HG03135 (cell line): ENCODE data around the gene MIB2.
"Not testable (repeated sequence)": the region's sequence is repeated elsewhere in the genome, so short reads cannot be mapped to it uniquely, and the experiment has no call there.

Experiments used
- ATAC-seq: cut with Tn5 transposase; IDR thresholded peaks from one replicate; pipeline ENCODE4 v1.9.1; 2021; ENCODE audit warnings: mild to moderate bottlenecking, moderate library complexity; ENCODE audit not compliant: unreplicated experiment

MIB2 gene

DNA sequence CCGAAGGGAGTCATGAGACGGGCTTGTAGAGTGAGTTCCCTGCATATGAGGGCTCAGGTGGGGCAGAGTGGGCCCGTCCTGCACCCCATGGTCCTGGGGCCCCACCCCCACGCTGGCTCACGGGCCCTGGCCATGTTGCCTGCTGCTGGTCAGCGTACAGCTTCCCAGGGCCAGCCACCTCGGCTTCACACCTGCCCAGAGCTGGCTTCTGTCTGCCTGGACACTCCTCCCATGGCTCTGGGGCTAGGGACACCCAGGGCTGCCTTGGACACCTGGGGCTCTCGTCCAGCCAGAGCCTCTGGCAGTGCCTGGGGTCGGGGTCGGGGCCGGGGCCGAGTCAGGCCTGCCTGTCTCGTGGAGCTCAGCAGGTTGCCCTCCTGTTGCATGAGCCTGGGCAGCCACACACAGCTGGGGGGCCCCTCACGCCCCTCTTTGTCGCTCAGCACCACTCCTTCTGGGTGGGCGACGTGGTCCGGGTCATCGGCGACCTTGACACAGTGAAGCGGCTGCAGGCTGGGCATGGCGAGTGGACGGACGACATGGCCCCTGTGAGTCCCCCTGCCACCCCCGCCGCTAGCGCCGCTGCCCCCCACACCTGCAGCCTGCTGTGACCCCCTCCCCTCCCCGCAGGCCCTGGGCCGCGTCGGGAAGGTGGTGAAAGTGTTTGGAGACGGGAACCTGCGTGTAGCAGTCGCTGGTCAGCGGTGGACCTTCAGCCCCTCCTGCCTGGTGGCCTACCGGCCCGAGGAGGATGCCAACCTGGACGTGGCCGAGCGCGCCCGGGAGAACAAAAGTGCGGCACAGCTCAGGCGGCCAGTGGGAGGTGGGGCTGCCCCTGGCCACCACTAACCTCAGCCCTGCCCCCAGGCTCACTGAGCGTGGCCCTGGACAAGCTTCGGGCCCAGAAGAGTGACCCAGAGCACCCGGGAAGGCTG lies 11.2 kb downstream of the MIB2 start:
- no peak for ATAC-seq

DNA sequence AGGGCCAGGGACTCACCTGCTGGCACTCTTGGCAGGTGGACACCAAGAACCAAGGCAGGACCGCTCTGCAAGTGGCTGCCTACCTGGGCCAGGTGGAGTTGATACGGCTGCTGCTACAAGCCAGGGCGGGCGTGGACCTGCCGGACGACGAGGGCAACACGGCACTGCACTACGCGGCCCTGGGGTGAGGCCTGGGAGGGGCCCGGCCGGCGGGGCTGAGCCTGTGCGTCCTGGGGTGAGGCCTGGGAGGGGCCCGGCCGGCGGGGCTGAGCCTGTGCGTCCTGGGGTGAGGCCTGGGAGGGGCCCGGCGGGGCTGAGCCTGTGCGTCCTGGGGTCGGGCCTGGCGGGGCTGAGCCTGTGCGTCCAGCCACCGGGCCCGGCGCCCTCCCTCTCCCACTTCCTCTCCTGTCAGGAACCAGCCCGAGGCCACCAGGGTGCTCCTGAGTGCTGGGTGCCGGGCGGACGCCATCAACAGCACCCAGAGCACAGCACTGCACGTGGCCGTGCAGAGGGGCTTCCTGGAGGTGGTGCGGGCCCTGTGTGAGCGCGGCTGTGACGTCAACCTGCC lies 12.0 kb downstream of the MIB2 start:
- ATAC-seq, result no peak

DNA sequence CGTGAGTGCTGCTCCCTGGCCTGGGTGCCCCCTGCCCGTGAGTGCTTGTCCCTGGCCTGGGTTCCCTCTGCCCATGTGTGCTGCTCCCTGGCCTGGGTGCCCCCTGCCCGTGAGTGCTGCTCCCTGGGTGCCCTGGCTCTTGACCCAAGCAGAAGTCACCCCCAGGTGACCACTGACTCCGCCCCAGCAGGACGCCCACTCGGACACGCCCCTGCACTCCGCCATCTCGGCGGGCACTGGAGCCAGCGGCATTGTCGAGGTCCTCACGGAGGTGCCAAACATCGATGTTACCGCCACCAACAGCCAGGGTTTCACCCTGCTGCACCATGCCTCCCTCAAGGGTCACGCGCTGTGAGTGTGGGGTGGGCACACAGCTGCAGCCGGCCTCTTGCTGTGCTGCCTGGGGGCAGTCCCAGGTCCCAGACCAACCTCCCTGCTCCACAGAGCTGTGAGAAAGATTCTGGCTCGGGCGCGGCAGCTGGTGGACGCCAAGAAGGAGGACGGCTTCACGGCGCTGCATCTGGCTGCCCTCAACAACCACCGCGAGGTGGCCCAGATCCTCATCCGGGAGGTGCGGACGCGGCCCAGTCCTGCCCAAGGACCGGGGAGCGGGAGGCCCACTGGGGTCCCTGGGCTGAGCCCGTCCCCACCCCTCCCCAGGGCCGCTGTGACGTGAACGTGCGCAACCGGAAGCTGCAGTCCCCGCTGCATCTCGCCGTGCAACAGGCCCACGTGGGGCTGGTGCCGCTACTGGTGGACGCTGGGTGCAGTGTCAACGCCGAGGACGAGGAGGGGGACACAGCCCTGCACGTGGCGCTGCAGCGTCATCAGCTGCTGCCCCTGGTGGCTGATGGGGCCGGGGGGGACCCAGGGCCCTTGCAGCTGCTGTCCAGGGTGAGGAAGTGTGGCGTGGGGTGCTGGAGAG lies 12.8 kb downstream of the MIB2 start:
- ATAC-seq, result no peak

GRCh38 chr1:1628754-1629429 lies 13.6 kb downstream of the MIB2 start:
- no peak for ATAC-seq

- ATAC-seq, result no peak
Measured at GRCh38 chr1:1629430-1630190, 14.3 kb downstream of the MIB2 start.

DNA sequence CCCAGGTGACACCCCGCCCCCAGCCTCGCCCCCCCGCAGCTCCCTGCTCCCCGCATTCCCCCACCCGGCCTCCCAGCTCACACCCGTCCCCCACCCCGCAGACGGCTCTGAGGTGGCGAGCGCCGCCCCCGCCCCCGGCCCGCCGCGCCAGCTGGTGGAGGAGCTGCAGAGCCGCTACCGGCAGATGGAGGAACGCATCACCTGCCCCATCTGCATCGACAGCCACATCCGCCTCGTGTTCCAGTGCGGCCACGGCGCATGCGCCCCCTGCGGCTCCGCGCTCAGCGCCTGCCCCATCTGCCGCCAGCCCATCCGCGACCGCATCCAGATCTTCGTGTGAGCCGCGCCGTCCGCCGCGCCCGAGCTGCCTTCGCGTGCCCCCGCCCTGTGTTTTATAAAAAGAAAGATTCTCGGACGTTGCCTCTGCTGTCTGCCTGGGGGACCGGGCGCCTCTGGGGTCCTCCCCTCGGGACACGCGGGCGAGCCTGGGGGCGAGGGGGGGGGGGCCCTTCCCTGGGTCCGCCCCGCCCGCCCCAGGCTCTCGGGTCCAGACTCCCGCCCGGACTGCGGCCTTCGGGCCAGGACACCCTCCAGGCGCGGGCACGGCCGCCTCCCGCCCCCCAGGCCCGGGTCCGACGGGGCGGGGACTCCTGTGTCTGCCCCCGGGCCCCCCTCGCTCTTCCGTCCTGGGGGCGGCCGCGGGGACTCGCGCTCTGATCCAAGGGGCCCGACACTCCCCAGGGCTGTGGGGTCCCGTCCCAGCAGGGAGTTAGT lies 15.1 kb downstream of the MIB2 start:
- ATAC-seq, result peak; percentile 64

- ATAC-seq, result no peak
Measured at GRCh38 chr1:1630965-1631781, 15.9 kb downstream of the MIB2 start.

DNA sequence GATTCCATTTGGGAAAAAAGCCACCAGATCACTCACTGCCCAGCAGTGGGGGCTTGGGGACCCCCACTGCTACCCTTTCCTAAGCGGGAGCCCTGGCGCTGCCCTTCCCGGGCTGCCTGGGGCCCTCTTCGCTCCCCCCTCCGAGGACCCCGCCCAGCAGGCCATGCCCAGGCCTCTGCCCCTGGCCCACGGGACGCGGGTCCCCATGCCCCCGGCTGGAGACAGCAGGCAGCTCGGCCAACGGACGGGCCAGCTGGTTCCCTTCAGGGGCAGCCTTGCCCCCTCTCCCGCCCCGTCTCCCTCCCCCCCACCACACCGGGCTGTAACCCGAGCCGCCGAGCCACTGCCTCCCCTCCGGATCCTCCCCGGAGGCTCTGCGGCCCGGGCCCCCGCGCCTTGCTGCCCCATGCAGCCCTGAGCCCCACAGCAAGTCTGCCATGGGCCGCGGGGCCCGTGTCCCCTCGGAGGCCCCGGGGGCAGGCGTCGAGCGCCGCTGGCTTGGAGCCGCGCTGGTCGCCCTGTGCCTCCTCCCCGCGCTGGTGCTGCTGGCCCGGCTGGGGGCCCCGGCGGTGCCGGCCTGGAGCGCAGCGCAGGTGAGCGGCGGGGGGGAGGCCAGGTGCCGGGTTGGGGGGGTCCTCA lies 16.6 kb downstream of the MIB2 start, which contains the start of gene MMP23B:
MMP23B (plus strand) TSS at position 392 of the 639 bp plus-strand sequence; CDS start at position 438, 46 bp downstream.
- ATAC-seq, result no peak

- not testable (repeated sequence) for ATAC-seq
Measured at GRCh38 chr1:1633409-1633808, 18.1 kb downstream of the MIB2 start.

- not testable (repeated sequence) for ATAC-seq
Measured at GRCh38 chr1:1634613-1635012, 19.3 kb downstream of the MIB2 start.

DNA sequence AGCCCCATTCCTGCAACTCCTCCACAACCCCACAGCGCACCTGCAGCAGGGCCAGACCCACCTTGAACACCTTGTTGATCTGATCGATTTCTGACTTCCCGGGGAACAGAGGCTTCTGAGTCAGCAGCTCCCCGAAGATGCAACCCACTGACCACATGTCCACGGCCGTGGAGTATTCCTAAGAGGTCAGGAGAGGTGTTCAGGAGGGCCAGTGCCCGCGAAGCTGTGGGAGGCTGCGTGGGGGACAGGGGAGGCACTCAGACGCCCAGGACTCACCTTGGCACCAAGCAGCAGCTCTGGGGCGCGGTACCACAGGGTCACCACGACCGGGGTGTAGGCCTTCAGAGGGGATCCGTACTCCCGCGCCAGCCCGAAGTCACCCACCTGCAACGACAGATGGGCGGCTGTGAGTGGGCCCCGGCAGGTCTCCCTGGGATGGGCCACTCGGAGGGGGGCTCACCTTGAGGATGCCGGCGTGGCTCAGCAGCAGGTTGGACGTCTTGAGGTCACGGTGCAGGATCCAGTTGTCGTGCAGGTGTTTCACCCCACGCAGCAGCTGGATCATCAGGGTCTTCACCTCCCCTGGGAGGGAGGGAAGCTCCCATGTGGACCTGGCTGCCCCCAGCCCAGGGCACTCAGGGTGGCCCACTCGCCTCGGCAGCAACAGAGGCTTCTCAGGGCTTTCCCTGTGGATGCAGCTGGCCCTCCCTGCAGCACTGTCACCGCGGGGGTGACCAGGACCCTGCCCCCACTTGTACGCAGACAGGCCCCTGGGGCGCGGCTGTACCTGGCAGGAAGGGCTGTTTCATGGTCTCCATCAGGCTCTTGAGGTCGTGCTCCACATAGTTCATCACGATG lies 21.6 kb downstream of the MIB2 start:
- not testable (repeated sequence) for ATAC-seq

DNA sequence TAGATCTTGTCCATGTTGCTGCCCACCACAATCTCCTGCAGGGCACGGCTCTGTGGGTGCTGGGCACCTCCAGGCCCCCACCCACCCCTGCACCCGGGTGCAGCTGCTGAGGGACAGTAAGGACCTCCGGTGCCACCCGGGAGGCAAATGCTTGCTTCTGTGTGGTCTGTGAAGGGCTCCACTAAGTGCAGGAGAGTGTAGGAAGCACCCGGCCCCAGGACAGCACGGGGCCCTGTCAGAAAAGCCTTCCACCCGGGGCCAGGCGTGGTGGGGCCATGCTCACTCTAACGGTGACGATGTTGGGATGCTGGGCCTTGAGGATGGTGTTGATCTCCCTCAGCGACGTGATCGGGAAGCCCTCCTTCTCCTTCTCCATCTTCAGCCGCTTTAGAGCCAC lies 22.2 kb downstream of the MIB2 start:
- not testable (repeated sequence) for ATAC-seq

DNA sequence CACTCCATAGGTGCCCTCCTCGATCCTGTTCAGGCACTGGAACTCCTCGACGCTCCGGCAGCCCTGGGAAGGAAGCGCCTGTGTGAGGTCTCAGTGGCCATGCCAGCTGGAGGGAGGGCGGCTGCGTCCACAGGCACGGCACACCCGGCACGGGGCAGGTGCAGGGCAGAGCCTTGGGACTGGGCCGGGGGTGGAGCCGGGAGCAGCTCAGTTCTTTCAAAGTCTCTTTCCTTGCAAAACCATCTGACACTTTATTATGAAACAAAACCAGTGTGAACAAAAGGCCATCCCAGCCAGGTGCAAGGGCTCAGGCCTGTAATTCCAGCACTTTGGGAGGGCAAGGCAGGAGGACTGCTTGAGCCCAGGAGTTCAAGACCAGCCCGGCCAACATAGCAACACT lies 23.2 kb downstream of the MIB2 start:
- not testable (repeated sequence) for ATAC-seq

GRCh38 chr1:1639368-1639767 lies 24.1 kb downstream of the MIB2 start:
- not testable (repeated sequence) for ATAC-seq

DNA sequence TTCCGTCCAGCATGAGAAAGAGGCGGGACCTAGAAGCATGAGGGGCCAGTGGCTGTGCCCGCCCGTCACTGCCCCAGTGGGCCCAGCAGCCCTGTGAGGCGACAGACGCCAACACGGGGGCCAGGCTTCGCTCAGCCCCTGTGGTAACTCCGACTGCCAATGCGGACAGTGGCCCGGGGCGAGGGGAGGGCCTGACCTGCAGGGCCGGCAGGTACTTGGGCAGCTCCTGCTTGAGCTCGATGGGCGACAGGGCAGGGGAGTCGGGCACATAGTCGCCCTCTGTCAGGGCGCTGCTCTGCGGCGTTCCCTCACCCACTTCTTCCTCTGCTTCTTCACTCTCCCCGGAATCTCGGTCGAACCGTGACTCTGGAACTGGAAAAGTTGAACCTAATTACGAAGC lies 24.8 kb downstream of the MIB2 start:
- not testable (repeated sequence) for ATAC-seq

GRCh38 chr1:1640711-1641461 lies 25.6 kb downstream of the MIB2 start:
- ATAC-seq, result not testable (repeated sequence)
